EL (cell line): ENCODE data around the gene PSMC3.

Source experiments
- DNase-seq: peaks from one replicate; pipeline ENCODE4 v3.0.0-alpha.2; 2016

Gene PSMC3

DNA sequence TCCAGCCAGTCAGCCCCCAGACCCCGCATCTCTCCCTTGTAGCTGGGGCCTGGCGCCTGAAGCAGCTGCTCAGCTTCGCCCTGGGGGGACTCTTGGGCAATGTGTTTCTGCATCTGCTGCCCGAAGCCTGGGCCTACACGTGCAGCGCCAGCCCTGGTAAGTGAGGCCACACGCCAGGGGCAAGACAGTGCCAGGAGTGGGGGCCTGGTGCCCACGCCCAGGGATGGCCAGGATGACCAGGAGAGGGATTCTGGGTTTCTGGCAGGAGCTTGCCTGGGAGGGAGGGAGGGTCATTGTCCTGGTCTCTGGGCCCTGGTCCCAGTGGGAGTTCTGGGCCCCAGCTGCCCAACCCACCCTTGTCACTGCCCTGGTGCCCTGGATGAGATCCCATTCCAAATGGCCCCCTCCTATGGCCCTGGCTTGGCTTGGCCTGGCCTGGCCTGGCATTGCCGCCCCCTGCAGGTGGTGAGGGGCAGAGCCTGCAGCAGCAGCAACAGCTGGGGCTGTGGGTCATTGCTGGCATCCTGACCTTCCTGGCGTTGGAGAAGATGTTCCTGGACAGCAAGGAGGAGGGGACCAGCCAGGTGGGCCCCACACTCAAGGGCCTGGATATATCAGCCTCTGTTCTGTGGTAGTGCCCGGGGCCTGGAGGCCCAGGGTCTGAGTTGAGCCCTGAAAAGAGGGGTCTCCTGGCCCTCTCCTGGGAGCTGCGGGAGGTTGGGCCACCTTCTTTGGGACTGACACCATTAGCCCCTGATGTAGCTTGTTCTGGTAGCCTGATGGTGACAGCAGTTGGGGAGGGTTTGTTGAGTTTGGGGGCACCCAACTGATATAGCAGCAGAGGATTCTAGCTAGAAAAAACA is 14.1 kb downstream of the PSMC3 start:
- DNase-seq = peak; percentile 52

DNA sequence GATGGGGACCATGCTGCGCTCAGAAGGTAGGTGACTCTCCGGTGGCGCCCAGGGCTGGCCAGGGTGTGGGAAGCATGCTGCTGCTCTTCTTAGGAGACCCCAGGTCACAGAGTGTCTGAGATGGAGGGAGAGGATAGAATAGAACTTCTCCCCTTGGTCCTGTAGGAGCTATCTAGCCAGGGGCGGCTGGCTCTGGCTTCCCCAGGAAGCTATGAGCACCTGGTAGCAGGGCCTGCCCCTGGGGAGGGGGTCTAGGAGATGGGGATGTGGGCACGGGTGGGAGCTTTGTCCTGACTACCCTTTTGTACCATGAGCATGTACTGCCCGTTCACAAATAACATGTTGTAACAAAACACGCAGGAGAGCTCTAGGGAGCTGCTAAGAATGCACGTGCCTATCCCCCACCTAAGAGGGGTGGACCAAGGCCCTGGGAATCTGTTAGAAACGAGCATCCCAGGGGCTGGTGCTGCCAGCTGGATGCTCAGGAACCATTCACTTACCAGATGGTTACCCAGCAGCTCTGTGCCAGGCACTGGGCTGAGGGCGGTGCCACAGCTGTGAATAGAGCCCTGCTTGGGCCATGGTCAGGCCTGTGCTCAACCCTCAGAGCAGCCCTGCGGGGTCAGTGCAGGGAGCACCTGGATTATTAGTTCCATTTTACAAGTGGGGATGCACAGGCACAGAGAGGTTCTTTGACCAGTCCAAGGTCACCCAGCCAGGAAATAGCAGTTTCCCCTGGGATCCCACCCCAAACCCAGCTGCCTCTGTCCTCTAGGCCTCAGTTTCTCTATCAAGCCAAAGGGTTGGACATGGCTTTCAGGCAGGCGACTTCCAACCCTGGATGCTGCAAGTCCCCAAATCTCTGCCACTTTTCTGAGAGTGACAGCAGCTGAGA is 15.6 kb downstream of the PSMC3 start:
- DNase-seq = no peak

DNA sequence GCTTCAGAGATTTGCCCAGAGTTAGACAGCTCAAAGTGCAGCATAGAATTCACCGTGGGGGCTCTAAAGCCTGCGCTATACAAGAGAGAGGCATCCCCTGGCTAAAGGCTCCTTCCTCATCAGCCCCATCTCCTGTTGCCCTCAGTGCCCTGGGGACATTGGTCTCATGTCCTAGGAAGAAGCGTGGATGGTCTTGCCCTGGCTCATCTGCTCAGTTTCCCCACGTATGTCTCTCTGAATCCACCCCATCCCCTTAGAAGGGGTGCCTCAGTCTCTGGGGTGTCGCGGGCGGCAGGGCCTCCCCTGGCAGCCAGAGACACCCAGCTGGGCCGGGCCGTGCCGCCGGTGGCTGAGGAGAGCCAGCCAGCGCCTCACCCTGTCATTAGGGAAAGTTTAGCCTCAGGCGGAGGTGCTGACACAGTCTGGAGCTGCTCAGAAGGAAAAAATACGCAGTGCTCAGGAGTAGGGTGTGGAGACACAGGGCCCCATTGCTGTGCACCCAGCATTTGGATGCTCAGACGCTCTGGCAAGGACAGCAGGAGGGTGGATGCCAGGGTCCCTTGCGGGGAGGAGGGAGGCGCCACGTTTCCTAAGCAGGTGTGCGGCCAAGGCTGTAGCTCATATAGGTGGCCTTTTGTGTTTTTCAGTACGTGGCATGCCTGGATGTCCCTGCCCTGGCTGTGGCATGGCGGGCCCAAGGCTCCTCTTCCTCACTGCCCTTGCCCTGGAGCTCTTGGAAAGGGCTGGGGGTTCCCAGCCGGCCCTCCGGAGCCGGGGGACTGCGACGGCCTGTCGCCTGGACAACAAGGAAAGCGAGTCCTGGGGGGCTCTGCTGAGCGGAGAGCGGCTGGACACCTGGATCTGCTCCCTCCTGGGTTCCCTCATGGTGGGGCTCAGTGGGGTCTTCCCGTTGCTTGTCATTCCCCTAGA is 16.5 kb downstream of the PSMC3 start:
- peak; percentile 67 for DNase-seq

DNA sequence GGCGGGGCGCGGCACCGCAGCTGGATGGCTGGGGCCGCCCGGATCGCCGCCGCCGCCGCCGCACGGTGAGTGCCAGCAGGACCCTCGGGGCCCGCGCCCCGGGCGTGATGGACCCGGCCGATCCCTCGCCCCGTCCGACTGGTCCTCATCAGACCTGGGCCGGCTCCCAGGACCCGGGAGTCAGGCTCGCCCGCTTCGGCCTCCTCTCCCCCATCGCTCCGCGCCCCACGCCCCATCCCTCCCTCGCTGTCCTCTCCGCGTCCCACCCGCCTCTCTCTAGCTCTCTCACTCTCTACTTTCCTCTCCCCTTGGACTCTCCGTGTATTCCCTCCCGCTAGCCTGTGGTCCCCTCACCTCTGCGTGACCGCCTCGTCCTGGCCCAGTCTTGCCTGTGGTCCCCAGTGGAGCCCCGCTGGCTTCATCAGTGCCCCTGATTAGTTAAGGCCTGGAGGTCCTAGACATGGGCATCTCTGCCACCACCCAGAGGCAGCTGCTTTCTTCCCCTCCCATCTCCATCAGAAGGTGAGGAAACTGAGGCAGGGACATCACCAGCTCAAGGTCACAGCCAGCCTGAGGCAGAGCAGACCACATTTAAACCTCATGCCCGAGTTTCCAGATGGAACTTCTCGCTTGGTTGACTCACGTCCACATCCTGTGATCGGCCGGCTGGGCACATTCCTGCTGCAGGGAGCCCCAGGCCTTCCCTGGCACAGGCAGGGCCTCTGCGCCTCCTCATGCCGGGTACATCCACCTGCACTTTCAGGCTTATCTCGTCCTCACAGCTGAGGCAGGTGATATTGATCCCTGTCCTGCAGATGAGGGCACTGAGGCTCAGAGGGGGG is 17.4 kb downstream of the PSMC3 start:
- peak; percentile 91 for DNase-seq

DNA sequence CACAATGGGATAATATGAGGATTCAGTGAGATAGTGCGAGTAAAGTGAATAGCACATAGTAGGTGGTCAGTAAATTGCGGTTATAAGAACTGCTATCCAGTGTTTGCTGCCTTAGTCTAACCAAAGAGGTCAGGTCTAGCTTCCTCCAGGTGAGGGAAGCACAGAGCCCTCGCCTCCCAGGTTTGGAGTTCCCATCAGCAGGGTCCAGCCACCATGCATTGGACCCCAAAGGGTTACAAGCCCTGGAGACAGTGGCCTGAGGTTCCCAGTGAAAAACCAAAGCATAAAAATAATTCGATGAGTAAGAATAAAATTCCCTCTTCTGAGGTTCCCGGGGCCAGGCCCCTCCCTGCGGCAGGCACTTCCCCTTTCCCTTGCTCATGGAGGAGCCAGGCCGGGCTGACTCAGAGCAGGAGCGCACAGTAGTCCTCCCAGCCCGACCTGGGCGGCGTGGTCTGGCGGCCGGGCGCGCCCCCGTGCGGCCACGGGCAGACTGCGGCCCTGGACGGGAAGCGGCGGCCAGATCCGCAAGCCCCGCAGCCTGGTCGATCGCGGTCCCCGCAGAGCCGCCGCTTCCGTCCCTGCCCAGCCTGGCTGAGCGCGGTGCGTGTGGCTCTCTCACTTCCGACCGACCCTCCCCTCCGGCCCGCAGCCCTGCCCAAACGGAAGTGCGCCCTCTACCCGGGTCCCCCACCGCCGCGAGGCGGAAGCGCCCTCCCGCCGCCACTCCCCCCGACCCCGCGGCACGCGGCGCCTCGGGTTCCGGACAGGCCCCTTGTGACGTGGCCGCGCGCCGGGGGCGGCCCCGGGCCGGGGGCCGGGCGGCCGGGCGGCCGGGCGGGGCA is 18.3 kb downstream of the PSMC3 start, which contains the start of gene SLC39A13:
Gene SLC39A13 (plus strand): TSS at position 845 of the 845 bp plus-strand sequence. CDS start 1,505 bp downstream, outside the sequence.
- DNase-seq = peak; percentile 97

DNA sequence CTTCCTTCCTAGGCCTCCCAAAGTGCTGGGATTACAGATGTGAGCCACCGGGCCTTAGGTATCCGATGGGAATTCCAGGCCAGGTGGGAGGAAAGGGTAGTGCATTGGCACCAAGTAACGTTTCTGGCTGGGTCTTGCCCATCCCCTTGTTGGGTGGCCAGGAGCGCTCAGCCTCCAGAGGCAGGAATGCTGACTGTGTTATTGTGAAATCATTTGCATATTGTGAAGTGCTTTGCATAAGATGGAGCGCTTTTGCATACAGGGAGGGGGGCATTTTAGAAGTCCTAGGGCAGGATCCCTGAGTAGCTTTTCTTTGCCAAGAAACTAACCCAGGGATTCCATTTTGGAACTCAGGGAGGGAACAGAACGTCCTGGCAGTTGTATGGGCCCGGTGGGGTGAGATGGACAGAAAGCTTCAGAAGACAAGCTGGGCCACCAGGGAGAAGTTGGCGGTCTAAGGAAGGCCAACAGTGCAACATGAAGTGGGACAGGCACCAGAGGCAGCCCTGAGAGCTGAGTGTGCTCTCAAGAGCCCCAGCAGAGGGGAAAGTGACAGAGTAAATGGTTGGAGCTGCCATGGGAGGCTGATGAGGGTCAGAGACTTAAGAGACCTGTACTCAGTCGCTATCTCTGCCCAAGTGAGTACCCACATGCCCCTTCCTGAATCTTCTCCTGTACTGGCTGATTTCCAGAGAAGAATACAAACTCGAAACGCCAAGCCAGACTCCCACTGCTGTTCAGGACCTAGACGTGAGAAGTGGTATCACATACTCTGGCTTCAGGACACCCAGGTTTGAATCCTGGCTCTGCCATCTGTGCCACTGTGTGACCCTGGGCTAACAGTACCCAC is 19.1 kb downstream of the PSMC3 start:
- no peak for DNase-seq

DNA sequence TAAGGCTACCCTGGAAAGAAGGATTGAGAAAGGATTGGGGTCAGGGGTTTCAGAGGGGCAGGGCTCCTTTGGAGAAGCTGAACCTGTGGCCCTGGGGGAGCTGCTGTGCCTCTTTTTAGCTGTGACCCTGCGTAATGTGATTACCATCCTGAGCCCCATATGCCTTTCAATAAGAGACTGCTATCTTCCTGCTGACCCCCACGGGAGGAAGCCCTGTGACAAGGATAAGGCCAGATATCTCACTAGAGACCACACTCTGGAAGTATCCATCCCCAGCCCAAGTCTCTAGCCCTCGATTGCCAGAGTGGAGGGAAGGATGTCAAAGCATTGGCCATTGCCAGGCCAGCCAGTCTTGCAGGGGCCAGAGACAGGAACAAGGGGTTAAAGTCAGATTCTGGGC is 22.7 kb downstream of the PSMC3 start:
- no peak for DNase-seq

DNA sequence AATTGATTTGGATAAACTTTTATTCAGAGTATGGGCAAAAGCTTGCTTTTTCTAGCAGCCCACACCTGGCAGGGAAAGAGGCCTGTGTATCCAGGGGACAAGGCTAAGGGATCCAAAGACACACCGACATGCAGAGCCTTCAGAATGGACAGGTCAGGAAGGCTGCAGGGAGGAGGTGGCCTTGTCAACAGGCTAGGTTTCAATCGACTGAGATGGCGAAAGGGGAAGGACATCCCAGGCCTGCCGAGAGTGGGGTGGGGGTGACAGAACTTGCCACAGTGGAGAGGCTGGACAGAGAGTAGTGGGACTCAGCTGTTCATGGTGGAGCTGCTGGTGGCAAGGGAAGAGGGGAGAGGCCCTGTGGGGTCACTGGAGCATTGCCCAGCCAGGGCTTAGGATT is 23.1 kb downstream of the PSMC3 start:
- no peak for DNase-seq

DNA sequence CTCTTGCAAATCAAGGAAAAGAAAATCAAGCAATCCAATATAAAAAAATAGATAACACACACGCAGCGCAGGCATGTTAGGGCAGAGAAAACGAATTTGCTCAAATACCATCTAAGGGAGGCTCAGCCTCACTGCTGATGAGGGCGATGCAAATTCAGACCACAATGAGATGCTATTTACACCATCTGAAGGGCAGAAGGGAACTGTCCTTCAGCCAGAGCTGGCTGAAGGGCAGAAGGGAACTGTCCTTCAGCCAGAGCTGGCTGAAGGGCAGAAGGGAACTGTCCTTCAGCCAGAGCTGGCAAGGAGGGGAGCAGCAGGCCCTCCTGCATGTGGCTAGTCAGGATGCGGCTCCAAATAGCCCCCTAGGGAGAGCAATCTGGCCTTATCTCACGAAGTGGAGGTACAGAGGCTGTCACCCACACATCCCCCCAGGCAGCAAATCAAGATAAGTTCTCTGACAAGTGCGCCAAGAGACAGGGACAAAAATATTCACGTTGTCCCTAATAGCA is 25.4 kb downstream of the PSMC3 start:
- DNase-seq = no peak

DNA sequence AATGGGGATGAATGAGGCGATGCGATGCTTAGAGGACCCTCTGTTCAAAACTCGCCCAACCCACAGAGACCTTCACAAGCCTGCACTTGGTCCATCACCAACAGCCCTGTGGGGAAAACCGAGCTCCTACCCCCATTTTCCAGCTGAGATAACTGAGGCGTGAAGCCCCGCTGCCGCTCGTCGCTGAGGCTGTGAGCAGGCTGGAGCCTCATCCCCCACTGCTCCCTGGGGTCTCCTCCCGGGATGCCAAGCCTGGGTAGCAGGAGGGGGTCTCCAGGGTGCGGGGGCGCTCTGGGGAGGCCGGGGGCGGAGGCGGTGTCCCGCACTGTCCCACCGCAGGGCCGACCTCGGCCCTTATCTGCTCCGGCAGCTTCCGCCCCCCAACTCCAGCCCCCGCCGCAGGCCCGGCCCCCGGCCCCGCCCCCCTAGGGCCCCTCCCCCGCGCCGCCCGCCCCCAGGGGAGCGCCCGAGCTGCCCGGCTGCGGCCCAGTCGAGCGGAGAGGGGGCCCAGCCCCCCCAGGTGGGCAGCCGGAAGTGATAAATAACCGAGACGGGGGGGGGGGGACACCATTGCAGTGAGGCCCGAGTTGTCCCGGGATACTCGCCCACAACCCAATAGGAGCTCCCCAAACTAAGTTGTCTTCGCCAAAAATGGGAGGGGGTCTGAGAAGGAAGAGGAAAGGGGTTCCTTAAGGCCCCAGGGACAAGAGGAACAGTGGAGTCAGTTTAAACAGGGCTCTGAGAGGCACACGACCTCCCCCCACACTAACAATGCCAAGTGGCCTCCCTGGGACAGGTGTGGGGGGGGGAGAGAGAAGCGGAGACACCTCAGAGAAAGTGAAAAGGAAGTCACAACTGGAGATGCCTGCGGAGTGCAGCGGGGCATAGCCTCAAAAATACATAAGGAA is 26.1 kb downstream of the PSMC3 start:
- no peak for DNase-seq

DNA sequence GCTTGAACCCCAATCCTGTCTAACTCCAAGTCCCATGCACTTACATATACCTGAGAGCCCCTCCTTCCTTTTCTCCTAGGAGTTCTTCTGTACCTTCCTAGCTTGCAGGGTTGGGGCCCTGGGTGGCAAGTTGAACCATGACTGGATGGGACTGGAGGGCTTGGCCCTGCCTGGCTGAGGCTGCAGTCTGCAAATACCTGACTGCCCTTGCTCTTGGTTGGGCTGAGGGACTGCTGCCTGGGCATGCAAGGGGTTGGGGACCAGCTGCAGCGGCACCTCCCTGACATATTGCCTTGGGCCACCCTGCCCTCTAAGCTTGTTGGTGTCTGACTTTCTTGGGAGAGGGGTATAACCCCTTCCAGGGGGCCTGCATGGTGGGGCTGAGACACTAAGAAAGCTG is 27.7 kb downstream of the PSMC3 start:
- no peak for DNase-seq

DNA sequence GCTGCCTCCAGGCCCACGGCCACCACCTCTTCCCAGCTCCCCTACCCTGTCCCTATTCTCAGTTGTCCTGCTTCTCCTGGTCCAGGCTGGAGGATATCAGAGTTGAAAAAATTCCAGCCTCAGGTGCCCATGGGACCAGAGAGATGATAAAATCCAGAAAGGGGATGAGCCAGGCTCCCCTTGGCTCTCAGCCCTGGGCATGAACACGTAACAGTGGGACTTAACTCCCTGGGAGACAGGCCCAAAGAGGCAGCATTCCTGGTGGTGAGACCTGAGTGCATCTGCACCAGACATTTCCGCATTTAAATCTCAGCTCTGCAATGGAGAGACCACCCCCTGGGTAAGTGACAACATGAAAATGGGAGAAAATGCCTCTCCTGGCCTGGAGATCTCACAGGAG is 28.2 kb downstream of the PSMC3 start:
- DNase-seq = no peak

DNA sequence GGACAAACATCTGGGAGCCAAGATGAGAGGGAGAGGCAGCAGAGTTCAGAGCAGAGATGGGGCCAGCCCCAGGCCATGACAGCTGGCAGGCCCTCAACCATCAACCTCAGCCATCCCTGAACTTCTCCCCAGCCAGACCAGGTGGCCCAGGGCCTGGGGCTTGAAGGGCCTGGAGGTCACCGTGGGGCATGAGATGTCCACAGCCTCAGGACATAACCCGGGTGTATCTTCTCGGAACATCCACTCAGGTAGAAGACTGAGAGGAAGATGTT is 30.3 kb downstream of the PSMC3 start:
- no peak for DNase-seq

DNA sequence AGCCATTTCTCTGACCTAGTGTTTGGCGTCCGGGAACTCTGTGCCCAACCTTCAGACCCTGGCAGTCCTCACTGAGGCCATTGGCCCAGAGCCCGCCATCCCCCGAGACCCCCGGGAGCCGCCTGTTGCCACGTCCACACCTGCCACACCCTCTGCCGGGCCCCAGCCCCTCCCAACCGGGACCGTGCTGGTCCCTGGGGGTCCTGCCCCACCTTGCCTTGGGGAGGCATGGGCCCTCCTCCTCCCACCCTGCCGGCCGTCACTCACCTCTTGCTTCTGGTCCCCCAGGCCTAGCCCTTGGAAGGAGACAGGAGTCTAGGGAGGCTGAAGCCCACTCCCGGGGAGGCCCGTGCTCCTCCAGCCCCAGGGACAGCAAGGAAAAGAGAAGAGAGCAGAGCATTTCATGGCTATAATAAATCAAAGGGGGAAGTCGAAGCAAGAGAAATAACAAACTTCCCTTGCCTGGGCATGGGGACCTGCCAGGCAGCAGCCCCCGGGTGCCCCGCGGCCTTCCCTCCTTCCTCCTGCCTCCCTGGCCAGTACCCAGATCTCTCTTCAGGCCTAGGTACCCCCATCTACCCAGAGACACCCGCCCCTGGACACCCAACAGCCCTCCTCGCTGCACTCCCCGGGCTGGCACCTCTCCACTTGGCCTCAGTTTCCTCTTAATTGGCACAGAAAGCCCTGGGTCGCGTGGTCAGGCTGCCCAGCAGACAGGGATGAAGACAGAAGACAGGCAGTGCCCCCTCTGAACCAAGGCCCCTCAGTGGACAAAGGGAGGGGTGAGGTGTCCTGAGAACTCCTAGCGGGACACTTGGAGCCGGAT is 30.8 kb downstream of the PSMC3 start:
- no peak for DNase-seq

DNA sequence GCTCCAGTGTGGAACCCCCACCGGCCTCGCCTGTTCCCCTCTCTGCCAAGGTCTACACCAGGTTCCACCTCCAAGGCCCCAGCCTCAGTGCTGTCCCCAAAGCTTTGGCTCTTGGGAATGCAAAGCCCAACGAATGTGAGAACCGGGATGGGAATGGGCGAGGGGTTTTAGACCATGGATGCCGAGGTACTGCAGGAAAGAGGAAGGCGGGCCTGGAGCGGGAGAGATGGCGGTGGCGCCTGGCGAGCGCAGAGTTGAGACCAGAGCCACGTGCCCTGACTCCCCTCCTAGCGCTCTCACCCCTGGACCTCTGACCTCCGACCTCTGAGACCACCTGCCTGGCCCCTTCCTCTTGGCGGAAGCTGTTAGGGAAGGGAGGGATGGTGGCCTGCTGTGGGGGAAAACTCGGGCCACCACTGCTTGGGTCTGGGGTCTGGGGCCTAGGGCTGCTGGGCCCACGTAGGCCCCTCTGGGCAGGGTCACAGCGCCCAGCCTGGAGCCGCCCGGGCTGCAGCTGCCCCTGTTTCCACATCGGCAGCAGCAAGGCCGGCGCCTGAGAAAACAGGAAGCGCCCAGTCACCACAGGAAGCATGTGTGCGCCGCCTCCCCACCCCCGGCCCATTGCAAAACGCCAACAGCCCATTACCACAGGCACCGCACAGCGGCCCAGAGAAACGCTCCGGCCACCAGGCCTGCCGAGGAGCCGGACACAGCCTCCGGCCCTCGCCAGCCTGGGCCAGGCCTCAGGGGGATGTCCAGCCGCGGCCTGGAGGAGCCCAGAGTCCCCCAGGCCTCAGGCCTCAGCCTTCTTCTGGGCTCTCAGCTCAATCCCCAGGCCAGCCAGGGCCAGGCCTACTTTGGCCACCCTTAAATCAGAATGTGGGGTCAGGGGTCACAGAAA is 31.7 kb downstream of the PSMC3 start:
- DNase-seq = no peak

DNA sequence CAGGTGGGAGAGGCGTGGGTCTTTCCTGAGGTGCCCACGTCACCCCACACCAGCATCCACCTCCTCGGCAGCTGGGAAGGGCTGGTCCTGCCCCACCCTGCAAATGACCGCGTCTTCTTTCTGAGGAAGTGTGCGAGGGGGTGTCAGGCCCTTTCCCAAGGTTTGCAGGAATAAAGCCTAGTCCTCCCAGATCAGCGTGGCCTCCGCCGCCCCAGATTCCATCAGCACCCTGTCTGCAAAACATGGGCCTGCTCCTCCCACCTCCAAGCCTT is 32.3 kb downstream of the PSMC3 start:
- no peak for DNase-seq
